ENCODE data around the gene MAPK9. TPM values are rescaled to one million over a fixed set of nuclear protein-coding genes. Genes with fewer than 3 reads are reported as not detected.

The MAPK9 gene
- total RNA-seq, 6 donors from 2014 or later, result 20.8 to 58.5 (median 33.4) TPM

- H3K9me3 ChIP-seq, result no peaks in the 10 kb centered on the region
- ATAC-seq (ENCODE audit: low FRiP score in 2 of 2), result peak; percentile 62 to 82
- peaks cover 0 to 2% (median 0%) of the 10 kb centered on the region in 4 donors for H3K36me3 ChIP-seq
- 71 to 73% methylated on average over 12 to 16 of the region's 16 CpGs for WGBS, 2 donors
- peak in 1 of 2 donors; percentile 51 for DNase-seq
- peak; percentile 62 to 70 for TF ChIP-seq POLR2AphosphoS5 (IDR thresholded peaks at IDR 0.05)
- no peak for TF ChIP-seq CTCF (IDR thresholded peaks at IDR 0.05)
- peak in 2 of 4 donors; percentile 14 to 27 for TF ChIP-seq EP300 (IDR thresholded peaks at IDR 0.05)
- no peak for TF ChIP-seq POLR2A (IDR thresholded peaks at IDR 0.05)
- H3K4me3 ChIP-seq, result no peak overlapping the region
- H3K27me3 ChIP-seq, result no peaks in the 10 kb centered on the region
- H3K27ac ChIP-seq, result peak overlapping the region in 2 of 4 donors; percentile 19 to 49
- peaks cover 0 to 7% (median 3%) of the 10 kb centered on the region in 4 donors for H3K4me1 ChIP-seq
Observed at GRCh38 chr5:180330810-180331646, 39.1 kb upstream of the MAPK9 start.

GRCh38 chr5:180330270-180330648 is 38.4 kb upstream of the MAPK9 start:
- 82 to 83% methylated on average over 5 of the region's 5 CpGs for WGBS, 2 donors
- no peak for DNase-seq
- TF ChIP-seq CTCF (IDR thresholded peaks at IDR 0.05), result no peak
- H3K27ac ChIP-seq, result peak overlapping the region in 1 of 4 donors; percentile 32
- no peak for ATAC-seq (ENCODE audit: low FRiP score in 2 of 2)
- peaks cover 0 to 7% (median 3%) of the 10 kb centered on the region in 4 donors for H3K4me1 ChIP-seq
- no peaks in the 10 kb centered on the region for H3K9me3 ChIP-seq
- H3K36me3 ChIP-seq, result no peaks in the 10 kb centered on the region
- H3K27me3 ChIP-seq, result no peaks in the 10 kb centered on the region
- H3K4me3 ChIP-seq, result no peak overlapping the region

- H3K4me1 ChIP-seq, result peaks cover 0 to 7% (median 3%) of the 10 kb centered on the region in 4 donors
- H3K27me3 ChIP-seq, result no peaks in the 10 kb centered on the region
- no peaks in the 10 kb centered on the region for H3K36me3 ChIP-seq
- H3K9me3 ChIP-seq, result no peaks in the 10 kb centered on the region
- 92 to 94% methylated on average over 5 to 8 of the region's 8 CpGs for WGBS, 2 donors
- peak in 1 of 2 donors; percentile 4 for ATAC-seq (ENCODE audit: low FRiP score in 2 of 2)
- no peak for TF ChIP-seq EP300 (IDR thresholded peaks at IDR 0.05)
- no peak for TF ChIP-seq POLR2AphosphoS5 (IDR thresholded peaks at IDR 0.05)
- no peak for TF ChIP-seq POLR2A (IDR thresholded peaks at IDR 0.05)
- TF ChIP-seq CTCF (IDR thresholded peaks at IDR 0.05), result no peak
- DNase-seq, result no peak
- peak overlapping the region in 1 of 4 donors; percentile 32 for H3K27ac ChIP-seq
- no peak overlapping the region for H3K4me3 ChIP-seq
Observed at GRCh38 chr5:180329606-180330269, 37.9 kb upstream of the MAPK9 start.

GRCh38 chr5:180329138-180329435 is 37.2 kb upstream of the MAPK9 start:
- Histone ChIP-seq H3K4me1 (peaks cover 0 to 7% (median 3%) of the 10 kb centered on the region in 4 donors), H3K27me3 (no peaks in the 10 kb centered on the region), H3K36me3 (peaks cover 0 to 1% (median 0%) of the 10 kb centered on the region in 4 donors), H3K9me3 (no peaks in the 10 kb centered on the region), H3K27ac (no peak overlapping the region), H3K4me3 (no peak overlapping the region)
- 89 to 97% methylated on average over 7 of the region's 7 CpGs for WGBS, 2 donors
- no peak for TF ChIP-seq EP300 (IDR thresholded peaks at IDR 0.05)
- no peak for TF ChIP-seq CTCF (IDR thresholded peaks at IDR 0.05)
- no peak for TF ChIP-seq POLR2AphosphoS5 (IDR thresholded peaks at IDR 0.05)
- TF ChIP-seq POLR2A (IDR thresholded peaks at IDR 0.05), result no peak
- DNase-seq, result peak in 1 of 2 donors; percentile 61
- no peak for ATAC-seq (ENCODE audit: low FRiP score in 2 of 2)
